Mucosa of descending colon (tissue), 3 donors: ENCODE data around the gene RPLP2. TPM values are rescaled to one million over a fixed set of nuclear protein-coding genes. Genes with fewer than 3 reads are reported as not detected.

ENCODE experiments used
- ATAC-seq: fragments of 200-7000 bp; cut with Tn5 transposase; one replicate; pipeline ENCODE4 v1.9.1; 2020; ENCODE audit warnings: mild to moderate bottlenecking, moderate library complexity
- DNase-seq, 3 donors: peaks; one replicate each; pipeline ENCODE4 v3.0.0-alpha.2; 2020
- H3K36me3 ChIP-seq: fragments of 200-600 bp; one replicate; pipeline ENCODE4 v1.8.0; 2021; ENCODE audit warnings: low read depth, mild to moderate bottlenecking
- H3K4me1 ChIP-seq: fragments of 200-600 bp; one replicate; pipeline ENCODE4 v1.8.0; 2021; ENCODE audit warnings: low read depth, mild to moderate bottlenecking
- H3K4me3 ChIP-seq: fragments of 200-600 bp; one replicate; pipeline ENCODE4 v1.8.0; 2021; ENCODE audit warnings: mild to moderate bottlenecking
- H3K9me3 ChIP-seq: fragments of 200-600 bp; one replicate; pipeline ENCODE4 v1.8.0; 2021; ENCODE audit warnings: mild to moderate bottlenecking
- intact Hi-C, 2 donors: fragments of 100-400 bp; cut with DNase I in 1 of 2; cut with micrococcal nuclease in 1 of 2; formaldehyde crosslinking; loops; one replicate each; pipeline versions ENCODE4 v1.11.0 to v1.11.1; 2022; cut with DNase I, micrococcal nuclease
- total RNA-seq, 3 donors: library from RNA; stranded (reverse); fragmentation: NEBNext Ultra II Directional in 2 of 3; extraction: Animal tissue kit (Norgen Biotek cat#: 25700) in 2 of 3; gene quantifications; one replicate each; pipeline versions ENCODE4 v1.2.1 to v1.2.4, GENCODE V29; 2021 to 2023
- TF ChIP-seq, protein P1 (sequence below): fragments of 200-600 bp; IDR thresholded peaks from one replicate; pipeline ENCODE4 v1.8.0; 2022; ENCODE audit warnings: antibody characterized with exemption, mild to moderate bottlenecking
- donor health status: DM: no; HTN: no; CAD: no; lungs with moderate emphysema.
- donor health status: DM: no; HTN: no; CAD: no.
- donor health status: DM: no; HTN: yes; CAD: no.

The RPLP2 gene
- total RNA-seq, 3 donors from 2014 or later, result 1,532 to 1,798 (median 1,652) TPM

DNA sequence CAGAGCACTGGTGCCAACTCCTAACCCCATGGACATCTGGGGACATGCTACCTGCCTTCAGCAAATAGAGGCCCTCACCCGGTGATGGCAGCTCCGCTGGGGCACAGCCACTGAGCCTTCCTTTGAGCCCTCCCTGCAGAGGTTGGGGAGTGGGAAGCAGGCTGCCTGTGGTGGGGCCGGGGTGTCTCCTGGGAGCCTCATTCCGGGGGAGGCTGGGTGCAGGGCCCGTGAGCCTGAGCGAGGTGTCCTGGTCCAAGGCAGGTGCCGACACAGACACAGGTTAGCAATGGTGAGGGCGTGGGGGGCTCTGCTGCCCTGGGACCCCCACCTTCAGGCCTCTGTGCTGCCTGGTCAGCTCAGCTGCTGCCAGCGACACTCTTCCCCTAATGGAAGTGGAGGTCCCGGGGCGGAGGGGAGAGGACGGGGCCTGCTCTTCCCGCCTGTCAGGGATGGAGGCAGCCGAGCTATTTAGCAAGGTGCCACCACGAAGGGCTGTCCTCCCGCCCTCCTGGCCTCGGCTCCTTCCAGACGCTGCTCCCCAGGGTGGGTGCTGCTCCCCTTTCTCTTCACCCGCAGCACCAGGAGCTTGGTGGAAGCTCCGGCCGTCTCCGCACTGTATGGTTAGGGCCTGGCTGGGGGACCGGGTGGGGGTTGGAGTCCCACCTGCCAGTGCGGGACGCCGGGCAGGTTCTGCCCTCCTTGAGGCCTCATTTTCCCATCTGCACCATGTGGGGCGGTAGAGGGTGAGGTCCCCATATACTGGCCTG is 44.1 kb downstream of the RPLP2 start:
- no peaks in the 10 kb centered on the region for H3K9me3 ChIP-seq
- no peaks in the 10 kb centered on the region for H3K36me3 ChIP-seq
- ATAC-seq, result no peak
- no peak overlapping the region for H3K4me3 ChIP-seq
- TF ChIP-seq, protein P1, sequence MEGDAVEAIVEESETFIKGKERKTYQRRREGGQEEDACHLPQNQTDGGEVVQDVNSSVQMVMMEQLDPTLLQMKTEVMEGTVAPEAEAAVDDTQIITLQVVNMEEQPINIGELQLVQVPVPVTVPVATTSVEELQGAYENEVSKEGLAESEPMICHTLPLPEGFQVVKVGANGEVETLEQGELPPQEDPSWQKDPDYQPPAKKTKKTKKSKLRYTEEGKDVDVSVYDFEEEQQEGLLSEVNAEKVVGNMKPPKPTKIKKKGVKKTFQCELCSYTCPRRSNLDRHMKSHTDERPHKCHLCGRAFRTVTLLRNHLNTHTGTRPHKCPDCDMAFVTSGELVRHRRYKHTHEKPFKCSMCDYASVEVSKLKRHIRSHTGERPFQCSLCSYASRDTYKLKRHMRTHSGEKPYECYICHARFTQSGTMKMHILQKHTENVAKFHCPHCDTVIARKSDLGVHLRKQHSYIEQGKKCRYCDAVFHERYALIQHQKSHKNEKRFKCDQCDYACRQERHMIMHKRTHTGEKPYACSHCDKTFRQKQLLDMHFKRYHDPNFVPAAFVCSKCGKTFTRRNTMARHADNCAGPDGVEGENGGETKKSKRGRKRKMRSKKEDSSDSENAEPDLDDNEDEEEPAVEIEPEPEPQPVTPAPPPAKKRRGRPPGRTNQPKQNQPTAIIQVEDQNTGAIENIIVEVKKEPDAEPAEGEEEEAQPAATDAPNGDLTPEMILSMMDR, result no peak
- DNase-seq, result no peak
- H3K4me1 ChIP-seq, result peaks cover 9% of the 10 kb centered on the region
- intact Hi-C loops, result no loop called here

DNA sequence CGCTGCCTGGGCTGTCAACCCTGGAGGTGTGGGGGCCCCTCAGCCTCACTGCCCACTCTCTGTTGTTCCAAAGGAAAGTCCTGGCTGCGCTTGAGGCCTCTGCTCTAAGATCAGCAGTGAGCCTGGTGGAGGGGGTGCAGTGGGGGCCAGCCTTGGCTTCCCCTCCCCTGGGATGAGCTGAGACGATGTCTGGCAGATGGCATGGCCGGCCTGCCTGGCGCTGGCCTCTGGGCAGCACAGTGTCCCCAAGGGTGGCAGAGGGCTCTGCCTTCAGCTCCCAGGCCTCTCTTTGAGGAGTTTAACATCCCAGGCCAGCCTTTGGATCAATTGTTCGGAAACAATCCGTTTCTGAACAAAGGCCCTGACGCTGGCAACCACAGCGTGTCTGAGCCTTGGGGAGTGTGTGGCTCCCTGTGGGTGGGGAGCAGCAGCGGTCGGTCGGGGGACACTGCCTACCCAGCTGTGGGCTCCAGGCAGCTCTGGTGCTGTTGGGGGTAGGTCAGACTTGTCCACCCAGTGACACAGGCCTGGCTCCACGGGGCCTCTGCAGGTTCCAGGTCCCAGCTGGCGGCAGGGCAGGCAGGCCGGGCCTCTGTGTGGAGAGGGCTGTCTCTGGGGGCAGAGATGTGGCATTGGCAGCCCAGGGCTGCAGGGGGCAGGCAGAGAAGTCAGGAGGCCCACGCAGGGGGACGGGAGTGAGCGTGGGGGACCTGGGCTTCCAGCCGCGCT is 45.0 kb downstream of the RPLP2 start:
- DNase-seq (no peak), ATAC-seq (no peak)
- intact Hi-C loops, result no loop called here
- TF ChIP-seq, protein P1, result no peak
- no peaks in the 10 kb centered on the region for H3K9me3 ChIP-seq
- no peaks in the 10 kb centered on the region for H3K36me3 ChIP-seq
- no peak overlapping the region for H3K4me3 ChIP-seq
- peaks cover 10% of the 10 kb centered on the region for H3K4me1 ChIP-seq

DNA sequence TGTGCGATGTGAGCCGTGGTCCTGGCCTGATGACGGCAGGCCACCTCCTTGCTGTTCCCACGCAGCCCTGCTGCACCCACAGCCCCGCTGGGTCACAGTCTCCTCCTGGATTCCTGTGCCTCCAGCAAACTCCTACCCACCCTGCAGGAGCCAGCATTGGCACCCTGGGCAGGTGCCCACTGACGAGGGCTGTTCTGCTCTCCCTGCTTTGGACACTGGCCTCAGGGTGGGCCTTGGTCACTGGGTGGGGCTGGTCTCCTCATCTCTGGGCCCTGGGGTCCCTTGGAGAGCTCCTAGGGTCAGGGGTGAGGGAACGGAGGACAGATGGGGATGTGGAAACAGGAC is 45.5 kb downstream of the RPLP2 start:
- TF ChIP-seq, protein P1, result no peak
- DNase-seq, result no peak
- no peak overlapping the region for H3K4me3 ChIP-seq
- intact Hi-C loops, result no loop called here
- H3K4me1 ChIP-seq, result peaks cover 7% of the 10 kb centered on the region
- ATAC-seq, result no peak
- H3K36me3 ChIP-seq, result no peaks in the 10 kb centered on the region
- no peaks in the 10 kb centered on the region for H3K9me3 ChIP-seq

DNA sequence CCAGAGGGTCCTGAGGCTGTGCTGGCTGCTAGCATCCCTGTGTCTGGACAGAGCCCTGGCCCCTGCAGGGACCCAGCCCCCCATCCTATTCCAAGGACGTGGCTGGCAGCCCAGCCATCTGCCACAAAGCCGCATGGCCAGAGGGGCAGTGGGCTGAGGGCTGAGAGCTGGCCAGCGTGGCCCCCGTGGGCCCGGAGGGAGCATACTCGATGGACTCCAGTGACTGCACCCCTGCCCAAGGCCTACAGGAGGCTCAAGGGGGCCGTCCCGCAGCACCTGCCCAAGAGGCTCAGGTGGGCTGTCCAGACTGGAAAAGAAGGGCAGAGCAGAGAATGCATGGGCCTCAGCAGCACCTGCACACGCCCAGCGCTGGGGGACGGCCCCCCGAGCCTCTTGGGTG is 46.0 kb downstream of the RPLP2 start:
- TF ChIP-seq, protein P1, result no peak
- ATAC-seq (no peak), DNase-seq (no peak)
- no peaks in the 10 kb centered on the region for H3K36me3 ChIP-seq
- intact Hi-C loops, result no loop called here
- peaks cover 7% of the 10 kb centered on the region for H3K4me1 ChIP-seq
- no peaks in the 10 kb centered on the region for H3K9me3 ChIP-seq
- no peak overlapping the region for H3K4me3 ChIP-seq

DNA sequence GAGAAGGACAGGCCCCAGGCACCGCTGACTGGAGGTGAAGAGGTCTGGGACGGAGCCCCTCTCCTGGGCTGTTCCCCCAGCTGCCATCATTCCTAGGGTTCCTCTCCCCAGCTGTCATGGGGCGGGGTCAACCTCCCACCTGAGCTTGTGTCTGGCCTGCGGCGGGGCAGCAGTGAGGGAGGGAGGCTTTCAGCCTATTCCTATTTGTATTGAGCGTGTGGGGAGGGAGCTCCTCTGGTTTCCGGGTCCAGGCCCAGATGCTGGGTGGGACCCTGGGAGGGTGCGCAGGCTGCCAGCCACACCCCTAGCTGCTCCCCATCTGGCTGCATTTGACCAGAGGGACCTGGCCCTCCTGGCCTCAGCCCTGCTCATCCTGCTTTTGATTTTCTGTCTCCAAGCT is 46.6 kb downstream of the RPLP2 start:
- no peaks in the 10 kb centered on the region for H3K9me3 ChIP-seq
- H3K4me1 ChIP-seq, result peaks cover 7% of the 10 kb centered on the region
- DNase-seq, result no peak
- intact Hi-C loops, result no loop called here
- ATAC-seq, result peak; percentile 40
- no peaks in the 10 kb centered on the region for H3K36me3 ChIP-seq
- TF ChIP-seq, protein P1, result no peak
- H3K4me3 ChIP-seq, result no peak overlapping the region
